M059J (cell line): ENCODE data around the gene PDIA5. TPM values are rescaled to one million over a fixed set of nuclear protein-coding genes. Genes with fewer than 3 reads are reported as not detected.
"Not testable (repeated sequence)": the region's sequence is repeated elsewhere in the genome, so short reads cannot be mapped to it uniquely, and the experiment has no call there.

Source experiments
- DNase-seq: peaks from one replicate; pipeline ENCODE4 v3.0.0-alpha.2; 2012; ENCODE audit warnings: low read depth
- total RNA-seq: library from RNA; depleted of rRNA; stranded (reverse); fragments of >200 nt; shearing (Covaris generic); gene quantifications from 2 replicates; pipeline ENCODE4 v1.2.3, GENCODE V29; 2014

Gene PDIA5
- total RNA-seq, 1 experiment from 2014 or later = 39.1 TPM

DNA sequence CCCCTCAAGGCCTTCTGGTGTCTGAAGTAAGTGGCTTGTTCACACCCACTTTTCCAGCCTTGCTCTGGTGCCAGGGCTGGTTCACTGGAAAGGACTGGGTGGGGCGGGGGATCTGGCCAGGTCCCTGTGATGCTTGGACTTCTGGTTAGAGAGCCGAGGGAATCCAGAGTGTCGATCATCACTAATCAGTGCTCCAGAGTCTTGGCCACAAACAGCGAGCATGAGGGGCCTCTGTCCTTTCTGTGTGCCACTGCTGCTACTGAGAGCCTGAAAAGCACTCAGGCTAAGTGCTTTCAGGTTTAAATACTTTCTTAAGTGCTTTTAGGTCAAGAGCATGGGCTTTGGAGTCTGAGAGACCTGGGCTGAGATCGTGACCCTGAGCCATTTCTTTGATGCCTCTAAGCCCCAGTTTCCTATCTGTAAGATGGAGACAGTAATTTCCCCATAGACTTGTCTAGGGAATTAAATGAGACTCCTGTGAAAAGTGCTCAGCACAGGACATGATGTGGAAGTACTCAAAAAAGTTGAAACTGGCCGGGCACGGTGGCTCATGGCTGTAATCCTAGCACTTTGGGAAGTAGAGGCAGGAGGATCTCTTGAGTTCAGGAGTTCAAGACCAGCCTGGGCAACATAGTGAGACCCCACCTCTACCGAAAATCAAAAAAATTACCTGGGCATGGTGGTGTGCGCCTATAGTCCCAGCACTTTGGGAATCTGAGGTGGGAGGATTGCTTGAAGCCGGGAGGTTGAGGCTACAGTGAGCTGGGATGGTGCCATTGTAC is 81.1 kb downstream of the PDIA5 start:
- DNase-seq = no peak

DNA sequence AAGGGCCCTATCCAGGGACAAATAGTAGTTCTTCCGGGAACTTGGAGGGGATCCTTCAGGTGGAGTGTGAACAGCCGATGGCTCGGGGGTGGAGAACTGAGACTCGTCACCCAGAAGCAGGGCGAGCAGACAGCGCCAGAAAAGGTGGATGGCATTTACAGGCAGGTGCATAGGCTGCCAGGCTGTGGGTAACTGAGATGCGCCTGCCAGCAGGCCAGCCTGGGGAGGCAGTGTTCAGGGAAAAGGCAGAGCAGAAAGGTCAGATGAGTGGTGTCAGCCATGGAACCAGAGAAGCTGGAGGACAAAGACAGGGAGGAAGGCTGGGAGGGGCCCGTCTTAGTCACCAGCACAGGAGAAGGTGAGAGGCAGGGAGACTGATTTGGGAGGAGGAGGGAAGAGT is 81.9 kb downstream of the PDIA5 start:
- peak; percentile 10 for DNase-seq

DNA sequence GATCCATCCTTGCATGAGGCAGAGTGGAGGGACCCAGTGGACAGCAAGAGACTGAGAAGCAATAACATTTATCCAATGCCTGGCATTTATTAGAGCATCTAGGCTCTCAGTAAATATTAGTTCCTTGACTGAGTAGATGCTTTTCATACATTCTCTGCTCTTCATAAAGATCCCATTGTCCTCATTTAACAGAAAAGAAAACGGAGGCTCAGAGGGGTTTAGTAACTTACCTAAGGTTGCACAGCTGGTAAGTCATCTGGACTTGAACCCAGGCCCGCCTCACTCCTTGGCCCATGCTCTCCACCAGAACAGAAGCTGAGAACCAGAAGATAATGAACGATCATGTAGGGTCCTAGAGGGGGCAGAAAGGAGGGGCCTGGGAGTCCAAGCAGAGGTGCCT is 82.7 kb downstream of the PDIA5 start:
- DNase-seq = no peak

DNA sequence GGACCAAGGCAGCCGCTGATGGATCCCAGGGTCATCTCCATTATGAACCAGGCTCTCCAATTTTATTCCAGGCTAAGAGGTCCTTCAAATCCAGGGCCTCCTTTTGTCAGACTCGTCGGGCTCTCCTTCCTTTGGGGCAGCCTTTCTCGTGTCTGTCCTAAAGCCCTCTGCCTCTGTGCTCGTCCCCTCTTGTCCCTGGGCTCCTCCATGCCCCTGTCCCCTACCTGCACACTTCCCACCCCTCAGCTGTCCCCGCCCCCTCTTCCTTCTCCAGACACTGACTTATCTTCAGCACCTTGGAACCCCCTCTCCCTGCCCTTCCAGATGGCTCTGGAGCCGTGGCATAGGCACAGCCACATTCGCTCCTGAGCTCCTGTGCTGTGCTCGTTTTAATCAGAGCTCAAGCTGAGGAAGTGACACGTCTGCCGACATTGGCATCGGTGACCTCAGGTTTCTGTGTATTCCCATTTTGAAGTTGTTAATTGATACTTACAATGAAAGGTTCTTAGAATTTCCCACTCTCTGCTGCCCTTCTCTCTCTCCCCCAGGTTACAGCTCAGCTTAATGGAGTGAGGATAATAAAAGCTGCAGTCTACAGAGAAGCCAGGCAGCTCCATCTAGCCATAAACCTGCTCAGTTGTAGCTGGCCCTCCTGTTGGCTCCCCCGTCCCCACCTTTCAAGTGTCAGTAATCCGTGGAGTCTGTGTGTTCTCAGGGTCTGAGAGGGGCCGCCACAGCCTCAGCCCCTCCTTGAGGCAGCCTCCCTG is 83.8 kb downstream of the PDIA5 start:
- no peak for DNase-seq

DNA sequence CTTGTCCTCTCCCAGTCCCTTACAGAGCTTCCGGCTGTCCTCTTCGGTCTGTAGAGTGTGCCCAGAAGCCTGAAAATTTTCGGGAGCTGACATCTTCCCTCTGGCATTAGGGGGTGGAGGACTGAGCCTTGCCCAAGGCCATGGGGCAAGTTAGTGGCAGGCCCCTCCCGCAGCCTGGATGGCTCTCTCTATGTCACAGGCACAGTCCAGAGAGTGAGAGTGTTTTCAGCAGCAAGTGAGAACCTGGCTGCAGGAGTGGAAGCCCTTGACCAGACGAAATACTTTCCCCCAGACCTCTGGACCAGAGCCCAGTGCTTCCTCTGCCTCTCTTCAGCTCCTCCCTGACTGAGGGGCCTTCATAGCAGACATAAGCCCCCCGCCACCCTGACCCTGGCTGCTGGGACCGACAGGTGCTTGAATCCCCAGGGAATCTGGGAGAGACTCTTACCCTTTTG is 84.5 kb downstream of the PDIA5 start:
- no peak for DNase-seq

DNA sequence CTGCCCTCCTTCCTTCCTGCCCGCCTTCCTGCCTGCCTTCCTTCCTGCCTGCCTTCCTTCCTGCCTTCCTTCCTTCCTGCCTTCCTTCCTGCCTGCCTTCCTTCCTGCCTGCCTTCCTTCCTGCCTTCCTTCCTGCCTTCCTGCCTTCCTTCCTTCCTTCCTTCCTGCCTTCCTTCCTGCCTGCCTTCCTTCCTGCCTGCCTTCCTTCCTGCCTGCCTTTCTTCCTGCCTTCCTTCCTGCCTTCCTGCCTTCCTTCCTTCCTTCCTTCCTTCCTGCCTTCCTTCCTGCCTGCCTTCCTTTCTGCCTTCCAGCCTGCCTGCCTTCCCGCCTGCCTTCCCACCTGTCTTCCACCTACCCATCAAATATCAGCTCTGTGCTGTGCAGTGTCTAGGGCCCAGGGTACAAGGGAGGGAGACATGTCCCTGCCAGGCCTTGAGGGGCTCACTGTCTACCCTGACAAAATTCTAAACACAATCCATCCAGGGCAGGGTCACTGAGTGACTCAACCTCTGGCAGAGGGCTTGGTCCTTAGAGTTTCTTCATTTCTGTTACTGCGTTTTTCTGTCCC is 85.1 kb downstream of the PDIA5 start:
- not testable (repeated sequence) for DNase-seq

DNA sequence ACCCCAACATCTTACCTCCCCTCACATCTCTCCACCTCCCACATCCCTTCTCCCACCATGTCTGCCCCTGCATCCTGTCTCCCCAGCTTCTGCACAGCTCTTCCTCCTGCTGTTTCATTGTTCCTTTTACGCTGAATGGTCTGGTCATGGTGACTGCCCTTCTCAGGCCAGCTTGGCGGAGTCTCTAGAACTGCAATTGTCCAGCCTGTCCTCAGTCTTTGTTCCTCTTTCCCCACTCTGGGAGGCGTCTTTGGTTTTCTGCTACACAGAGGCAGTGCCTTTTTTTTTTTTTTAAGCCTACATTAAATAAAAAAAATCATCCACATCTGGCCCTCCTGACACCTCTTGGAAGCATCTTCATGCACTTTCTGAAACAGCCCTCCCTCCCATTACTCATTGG is 85.9 kb downstream of the PDIA5 start:
- no peak for DNase-seq

DNA sequence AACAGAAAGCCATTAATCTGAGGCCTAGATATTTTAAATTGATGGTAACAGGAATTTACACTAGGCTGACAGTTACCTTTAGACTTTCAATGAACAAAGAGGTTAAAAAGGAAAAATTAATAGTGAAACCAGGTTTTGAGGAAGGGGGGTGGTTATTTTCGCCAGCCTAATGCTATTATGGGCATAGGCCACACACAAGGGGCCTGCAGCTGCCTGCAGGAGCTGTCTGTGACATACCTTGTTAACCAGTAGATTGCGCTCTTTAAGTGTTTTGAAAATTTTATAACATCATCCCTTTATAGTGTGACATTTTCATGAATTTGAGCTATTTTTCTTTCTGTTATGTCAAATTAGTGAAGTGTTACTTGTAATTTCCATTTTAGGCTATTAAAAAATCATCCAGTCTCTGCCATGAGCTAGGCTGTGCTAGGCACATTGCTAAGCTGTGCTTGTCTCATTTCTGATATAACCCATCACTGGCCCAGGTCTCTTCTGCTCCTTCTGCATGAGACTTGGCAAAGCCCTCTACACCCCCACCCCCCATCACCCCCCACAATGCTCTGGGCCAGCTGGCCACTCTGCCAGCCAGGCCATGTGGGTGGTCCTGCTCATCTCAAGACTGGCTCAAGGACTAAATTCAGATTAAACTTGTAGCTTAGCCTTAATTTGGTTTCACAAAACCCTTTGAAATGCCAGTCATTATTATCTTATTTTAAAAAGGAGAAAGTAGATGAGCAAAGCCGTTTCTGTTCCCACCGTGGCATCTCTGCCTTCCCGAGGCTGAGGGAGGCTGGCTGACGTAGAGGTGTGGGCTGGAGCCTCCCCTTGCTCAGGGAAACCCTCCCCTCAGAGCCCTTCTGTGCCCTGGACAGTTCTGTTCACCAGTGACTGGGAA is 86.5 kb downstream of the PDIA5 start:
- DNase-seq = no peak

DNA sequence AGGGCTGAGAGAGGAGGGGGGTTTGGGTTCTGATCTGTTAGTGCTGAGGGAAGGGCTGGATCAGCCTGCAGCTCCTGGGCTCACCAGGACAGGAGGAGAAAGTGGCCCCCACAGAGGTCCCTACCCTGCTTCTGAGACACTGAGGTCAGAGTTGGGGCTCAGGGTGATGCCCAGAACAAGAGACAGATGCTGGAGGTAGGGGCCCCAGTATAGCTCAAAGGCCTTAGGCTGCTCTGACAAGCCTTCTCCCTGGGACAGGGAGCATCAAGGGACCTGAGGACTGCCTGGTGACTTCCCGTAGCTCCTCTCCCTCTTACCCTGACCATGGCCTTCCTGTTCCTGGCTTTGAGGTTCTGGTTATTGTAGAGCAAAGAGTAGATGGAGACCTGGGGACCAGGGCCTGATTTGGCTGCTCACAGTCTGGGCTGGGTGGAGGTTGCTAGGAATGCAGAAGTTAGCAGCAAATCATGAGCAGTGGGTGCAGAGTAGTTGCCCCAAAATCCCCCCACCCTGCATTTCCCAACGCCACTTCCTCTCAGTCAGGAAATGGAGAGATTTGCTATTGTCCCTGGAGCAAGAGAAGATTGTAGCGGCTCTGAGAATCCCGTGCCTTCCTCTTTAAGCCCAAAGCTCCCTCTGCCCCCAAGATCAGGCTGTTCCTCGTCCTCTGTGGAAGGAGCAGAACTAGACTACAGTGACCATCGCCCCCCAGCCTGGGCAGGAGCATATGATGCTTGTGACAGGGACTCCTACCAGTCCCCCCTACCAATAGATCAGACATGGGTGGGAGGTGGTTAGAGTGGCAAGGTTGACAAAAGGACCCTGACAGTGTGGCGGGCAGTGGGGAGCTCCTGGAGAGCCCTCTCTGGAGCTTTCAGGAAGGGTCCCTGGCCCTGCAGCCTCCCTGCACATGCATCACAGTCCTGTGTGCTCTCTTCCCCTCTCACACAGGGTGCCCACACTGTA is 87.5 kb downstream of the PDIA5 start:
- no peak for DNase-seq

DNA sequence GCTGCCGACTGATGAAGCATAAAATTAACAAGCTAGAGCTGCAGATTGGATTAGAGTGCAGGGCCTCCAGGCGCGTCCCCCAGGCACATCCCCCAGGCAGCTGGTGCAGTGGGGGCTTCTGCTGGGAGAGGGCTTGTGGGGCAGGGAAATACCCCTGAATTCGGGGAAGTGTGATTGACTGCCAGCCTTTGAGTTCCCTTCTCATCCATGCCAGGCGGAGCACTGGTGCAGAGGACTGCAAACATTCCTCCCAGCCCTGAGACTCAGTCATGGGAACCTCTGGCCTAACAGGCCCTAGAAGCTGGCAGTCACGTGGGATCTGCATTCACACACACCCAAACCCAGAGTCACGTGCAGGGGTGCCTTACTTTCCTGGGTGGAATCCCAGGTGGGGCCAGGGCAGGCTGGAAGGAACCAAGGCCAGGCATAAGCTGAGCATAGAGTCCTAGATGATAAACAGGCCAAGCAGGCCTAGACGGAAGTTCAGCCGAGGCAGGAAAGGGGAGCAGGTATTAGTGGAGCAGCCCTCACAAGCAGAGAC is 88.7 kb downstream of the PDIA5 start:
- DNase-seq = no peak

DNA sequence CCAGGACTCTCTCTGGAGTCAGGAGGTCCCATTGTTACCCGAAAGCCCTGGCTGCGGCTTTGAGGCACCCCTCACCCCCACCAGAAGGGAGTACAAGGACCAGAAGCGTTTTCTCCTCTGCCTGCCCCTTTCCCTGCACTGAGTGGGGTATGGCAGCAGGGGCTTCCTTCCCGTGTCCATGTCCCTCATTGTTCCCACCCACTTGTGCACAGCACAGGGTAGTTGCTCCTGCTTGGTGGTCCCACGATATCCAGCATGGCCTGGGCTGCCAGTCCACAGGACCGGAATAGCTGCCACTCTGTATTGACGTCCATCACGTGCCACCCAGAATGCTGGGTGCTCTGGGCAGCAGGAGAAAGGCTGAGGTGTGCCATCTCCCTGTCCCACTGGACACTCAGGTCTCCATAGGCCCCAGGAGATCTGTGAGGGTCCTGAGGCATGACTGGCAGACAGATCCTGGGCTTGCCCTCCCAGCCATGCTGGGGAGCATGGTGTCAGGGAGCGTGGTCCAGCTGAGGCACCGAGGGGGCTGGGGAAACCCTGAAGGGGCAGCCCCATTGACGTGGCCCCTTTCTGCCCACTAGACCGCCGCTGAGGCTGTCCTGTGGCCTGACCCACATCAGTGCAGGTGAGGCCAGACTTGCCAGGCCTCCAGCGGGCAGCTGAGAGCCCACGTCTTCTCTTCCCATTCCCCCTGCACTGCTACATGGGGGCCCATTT is 89.6 kb downstream of the PDIA5 start:
- DNase-seq = no peak

DNA sequence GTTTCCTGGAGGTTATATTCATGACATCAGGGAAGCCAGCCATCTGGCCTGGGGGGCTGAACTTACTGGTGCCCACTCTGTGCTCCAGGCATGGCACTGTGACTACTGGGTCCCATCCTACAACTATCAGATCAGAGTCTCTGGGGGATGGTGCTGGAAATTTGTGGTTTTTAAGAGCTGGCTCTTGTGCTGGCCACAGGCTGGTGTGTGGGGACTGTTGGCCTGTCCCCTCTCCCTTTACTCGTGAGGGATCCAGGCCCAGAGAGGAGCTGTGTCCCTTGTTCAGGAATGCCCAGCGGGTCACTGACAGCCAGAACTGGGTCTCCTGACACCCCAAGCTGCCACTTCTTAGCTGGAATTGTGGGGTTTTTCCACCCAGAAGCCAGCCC is 90.4 kb downstream of the PDIA5 start:
- DNase-seq = no peak

DNA sequence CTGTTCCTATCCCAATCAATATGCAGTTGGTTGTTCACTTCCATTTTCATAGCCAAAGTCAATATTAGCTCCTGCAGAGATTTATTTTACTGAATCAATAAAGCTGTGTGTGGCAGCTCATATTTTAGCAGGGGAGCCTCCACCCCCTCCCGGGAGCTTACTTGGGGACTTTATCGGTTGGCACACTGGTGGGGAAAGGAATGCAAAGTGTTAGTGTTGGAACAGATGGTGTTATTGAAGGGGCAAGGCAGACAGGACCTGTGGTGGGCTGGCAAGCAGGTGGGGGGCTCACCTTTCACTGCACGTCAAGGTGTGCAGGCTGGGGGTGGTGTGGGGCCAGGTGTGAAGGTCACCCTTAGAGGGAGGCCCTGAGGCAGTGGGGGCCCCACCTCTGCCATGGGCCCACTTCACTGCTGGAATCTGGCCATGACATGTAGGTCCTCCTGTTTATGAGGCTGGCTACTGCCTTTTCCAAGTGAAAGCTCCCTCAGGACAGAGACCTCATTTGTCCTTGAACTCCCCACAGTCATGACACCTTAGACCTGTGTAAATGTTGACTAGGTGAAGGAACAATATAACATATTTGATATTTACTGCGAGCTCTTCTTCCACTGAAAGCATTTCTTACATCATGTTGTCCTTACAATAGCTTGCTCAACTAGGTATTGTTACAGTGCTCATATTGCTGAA is 90.9 kb downstream of the PDIA5 start:
- no peak for DNase-seq

DNA sequence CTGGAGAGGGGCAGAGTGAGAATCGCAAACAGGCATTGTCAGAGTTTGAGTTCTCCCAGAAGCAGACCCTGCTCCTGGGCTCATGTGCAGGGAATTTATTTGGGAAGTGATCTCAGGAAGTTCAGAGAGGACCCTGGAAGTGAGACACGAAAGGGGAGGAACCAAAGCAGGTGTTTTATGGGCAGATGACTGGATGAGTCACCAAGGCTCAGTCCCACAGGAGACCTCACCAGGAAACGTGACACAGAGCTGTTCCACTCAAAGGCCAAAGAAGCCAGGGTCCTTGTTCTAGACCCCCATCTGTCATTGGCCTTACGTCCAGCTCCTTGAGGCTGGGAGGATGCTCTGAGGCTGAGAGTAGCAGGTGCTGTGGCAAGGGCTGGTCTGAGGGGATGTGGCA is 91.5 kb downstream of the PDIA5 start:
- DNase-seq = peak; percentile 31

DNA sequence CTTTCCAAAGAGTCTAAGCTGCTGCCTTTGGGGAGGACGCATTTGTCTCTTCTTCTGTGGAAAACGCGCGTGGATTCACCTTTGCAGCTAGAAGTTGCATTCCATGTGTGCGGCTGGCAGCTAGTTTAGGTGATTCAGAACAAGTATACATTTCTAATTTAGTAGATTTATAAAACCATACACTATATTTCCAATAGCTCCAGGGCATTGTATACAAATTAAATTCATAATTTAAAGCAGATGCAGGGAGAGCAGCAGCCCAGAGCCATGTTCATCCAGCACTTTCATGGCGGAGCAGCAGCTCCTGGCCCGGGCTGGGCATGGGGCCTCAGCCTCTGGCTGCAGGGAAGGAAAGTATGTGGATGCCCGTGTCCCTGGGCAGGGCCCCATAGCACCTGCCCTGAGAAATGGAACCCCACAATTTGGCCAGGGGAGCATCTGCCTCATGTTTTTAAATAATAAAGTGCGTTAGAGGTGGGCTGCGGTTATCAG is 92.1 kb downstream of the PDIA5 start:
- no peak for DNase-seq

DNA sequence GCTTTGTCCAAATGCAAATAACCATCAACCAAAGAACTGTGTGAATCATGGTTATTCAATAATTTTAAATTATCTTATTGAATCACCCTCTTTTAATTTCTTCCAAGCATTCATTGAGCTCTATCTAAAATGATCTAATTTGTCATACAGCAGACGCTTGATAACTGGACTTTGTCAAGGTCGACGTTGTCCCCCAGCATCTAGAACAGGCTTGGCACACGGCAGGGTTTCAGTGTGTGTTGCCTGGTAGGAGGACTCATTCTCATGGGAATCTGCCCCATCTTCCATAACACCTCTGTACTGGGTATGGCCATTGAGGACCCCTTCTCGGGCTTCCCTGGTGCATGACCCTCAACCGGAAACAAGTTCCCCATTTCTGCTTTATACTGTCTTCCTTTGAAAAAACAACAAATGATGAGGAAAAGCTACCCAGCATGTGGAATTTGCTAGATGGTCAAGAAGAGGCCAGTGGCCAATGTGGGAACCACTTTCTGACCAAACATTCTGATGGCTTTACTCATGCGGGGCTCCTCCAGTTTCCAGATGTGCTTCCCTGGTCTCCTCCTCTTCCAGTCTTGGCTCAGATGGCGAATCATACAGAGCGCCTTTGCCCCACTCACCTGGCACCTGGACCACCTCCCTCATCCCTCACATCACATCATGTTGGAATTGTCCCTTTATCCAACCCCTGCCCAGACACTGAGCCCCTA is 93.3 kb downstream of the PDIA5 start:
- DNase-seq = peak; percentile 55

DNA sequence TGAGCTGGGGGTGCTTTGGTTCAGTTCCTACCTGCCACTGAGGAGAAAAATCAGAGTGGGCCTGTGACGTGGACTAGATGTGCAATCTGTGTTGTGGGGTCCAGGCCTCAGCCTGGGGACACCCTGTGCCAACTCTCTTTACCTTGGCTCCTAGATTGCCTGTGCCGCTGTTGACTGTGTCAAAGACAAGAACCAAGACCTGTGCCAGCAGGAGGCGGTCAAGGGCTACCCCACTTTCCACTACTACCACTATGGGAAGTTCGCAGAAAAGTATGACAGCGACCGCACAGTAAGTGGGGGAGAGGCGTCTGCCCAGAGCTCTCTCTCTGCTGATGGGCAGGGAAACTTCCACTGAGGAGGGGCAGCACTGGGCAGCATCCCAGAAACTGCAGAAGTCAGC is 94.3 kb downstream of the PDIA5 start:
- no peak for DNase-seq

DNA sequence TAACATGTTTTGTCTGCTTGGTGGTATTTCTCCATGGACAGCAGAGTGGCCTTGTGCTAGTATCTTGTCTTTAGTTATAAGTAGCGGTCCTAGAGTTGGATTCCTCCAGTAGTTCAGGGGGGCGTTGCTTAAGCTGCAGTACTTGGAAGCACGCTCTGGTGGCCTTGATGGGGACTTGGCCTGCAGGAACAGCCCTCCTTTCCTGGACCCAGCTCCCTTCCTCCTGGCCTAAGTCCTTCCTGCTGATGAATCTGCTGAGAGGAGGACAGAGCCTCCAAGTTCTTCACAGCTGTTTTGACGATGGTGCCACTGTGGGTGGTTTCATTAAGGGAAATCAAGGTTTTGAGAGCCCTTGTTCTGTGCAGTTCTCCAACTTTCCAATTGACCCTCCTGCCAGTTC is 96.3 kb downstream of the PDIA5 start:
- no peak for DNase-seq
